ENCODE measurements around the gene BTBD19.
"Not testable (repeated sequence)": the region's sequence is repeated elsewhere in the genome, so short reads cannot be mapped to it uniquely, and the experiment has no call there.

BTBD19 gene

DNA sequence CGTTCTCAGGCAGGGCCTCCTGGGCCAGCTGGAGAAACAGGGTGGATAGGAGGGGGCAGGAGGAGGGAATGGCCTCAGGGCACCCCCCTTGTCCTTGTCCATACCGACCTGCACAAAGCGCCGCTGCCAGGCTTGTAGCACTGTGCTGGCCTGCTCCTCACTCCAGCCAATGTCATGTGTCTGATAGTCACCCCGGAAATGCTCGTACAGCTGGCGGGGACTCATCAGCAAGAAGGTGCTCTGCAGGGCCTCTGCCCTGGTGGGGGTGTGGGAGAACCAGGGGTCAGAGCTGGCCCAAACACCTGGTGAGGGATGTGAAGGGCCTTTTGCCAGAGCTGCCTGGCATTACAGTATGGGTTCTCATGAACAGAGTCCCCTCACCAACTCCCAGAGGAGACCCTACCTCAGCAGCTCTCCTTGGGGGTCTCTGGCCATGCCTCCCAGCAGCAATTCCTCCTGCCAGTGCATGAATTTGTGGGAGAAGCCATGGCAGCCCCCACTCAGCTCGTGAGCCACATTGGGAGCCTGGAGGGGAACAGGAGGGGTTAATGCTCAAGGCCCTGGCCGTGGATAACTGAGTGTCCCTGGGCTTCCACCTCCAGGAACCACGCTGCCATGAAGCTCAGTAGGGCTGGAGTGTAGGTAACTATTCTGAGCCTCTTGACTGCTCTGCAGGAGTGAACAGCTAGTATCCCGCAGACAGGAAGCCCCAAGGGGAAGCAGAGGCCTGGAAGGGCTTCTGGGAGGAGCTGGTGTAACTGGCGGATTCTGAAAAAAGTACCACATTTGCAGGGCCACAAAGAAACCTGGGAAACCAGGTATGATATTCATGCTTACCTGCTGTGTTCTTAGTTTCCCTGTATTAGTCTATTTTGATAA, 21.4 kb downstream of the BTBD19 start:
- DNase-seq: no peak

DNA sequence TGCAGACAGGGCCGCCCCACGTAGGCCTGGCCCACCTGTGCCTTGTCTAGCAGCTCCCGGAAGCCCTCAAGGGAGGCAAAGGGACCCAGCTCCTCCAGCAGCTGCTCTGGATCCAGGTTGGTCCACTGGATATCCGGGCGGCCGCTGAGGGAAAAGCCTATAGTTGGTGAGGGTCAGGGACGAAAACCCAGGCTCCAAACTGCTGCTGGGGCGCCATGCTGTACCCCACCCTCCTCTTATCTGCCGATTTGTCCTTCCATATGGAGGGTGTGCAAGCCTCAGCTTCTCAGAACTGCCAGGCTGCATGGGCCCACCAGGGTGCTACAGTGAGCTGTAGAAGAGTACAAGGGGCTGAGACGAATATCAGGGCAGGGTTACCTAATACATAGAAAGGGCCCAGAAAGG, 22.6 kb downstream of the BTBD19 start:
- no peak for DNase-seq

DNA sequence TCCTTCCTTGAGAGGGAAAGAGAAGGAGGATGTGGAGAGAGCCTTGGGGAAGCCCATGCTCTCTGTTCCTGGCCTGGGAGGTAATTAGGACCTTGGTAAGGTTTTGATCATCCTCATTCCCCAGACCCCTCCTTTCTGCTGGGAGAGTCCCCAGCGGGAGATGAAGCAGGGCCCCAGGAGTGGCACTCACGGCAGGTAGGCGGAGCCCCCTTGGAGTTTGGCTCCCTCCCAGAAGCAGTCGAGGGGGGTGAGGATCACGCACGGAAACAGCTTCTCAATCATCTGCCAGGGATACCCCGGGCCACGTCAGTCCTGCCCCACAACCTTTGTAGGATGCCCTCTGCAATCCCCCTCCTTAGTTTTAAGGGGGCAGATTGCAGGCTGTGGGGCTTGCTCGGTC, 23.2 kb downstream of the BTBD19 start:
- DNase-seq: no peak

DNA sequence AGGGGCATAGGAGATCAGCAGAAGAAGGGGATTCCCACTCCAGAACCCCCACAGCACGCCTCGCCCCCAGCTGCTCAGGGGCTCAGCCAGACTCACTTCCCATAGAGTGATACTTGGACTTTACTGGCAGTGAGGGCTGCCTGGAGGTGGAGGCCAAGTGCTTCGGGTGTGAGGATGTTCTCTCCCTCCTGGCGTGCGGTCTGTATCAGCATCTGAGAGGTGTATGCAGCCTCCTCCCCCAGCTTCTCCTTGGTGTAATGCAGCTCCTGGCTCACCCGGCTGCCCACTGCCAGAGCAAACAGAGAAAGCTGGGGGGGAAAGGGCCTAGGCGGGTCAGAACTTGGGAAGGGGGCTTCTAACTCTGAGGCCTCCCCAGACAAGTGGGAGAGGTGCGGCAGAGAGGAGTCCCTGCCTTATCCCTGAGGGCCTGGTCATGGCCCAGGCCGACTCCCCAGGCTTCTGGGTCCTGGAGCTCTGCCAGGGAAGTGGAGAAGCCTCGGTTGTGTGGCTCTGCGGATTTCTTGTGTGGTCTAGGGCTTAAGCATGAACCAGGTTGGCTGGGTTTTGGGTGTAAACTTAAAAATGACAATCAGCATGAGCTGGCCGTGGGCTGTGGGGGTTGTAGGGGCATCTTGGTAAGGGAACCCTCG, 23.9 kb downstream of the BTBD19 start:
- DNase-seq: no peak

DNA sequence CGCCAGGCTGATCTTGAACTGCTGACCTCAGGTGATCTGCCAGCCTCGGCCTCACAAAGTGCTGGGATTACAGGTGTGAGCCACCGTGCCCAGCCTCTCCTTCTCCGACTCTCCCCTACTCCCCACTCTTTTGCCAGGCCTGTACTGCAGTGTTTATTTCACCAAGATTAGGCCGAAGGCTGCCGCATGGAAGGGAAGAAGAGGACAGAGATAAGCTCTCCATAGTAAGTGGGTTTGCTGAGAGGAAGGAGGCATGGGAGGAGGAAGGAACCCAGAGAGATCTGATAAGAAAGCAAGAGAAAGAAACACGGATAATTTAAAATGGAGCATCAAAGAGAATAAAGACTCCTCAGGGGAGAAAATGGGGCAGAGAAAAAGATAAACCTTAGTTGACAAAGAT, 26.0 kb downstream of the BTBD19 start:
- DNase-seq: no peak

DNA sequence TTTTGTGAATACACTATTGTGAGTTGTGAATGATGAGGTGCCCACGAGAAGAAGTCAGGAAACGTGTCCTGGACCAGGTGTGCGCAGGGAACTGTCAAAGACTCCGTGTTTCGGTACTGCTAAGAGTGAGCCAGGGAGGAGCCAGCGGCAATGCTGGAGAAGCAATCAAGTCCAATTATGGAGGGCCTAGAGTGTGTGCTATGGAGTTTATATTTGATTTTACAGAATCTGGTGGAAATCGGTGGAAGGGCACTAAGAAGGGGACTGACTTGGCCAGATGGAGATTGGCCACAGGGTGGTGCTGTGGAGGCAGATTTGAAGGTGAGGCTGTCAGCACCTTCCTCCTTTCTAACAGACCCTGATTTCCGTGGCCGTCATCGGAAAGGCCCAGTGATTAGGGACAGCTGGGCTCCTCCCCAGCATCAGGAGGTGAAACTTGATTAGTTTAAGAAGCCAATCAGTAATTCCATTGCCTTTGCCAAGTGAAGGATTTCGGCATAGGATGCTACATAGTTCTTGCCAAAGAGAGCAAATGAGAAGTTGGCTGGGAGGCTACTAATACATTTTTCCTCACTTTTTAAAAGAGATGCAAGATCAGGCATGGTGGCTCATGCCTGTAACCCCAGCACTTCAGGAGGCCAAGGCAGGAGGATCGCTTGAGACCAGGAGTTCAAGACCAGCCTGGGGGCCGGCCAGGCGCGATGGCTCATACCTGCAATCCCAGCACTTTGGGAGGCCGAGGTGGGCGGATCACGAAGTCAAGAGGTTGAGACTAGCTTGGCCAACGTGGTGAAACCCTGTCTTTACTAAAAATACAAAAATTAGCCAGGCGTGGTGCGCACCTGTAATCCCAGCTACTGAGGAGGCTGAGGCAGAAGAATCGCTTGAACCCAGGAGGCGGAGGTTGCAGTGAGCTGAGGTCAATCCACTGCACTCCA, 27.7 kb downstream of the BTBD19 start:
- peak; percentile 84 for DNase-seq

DNA sequence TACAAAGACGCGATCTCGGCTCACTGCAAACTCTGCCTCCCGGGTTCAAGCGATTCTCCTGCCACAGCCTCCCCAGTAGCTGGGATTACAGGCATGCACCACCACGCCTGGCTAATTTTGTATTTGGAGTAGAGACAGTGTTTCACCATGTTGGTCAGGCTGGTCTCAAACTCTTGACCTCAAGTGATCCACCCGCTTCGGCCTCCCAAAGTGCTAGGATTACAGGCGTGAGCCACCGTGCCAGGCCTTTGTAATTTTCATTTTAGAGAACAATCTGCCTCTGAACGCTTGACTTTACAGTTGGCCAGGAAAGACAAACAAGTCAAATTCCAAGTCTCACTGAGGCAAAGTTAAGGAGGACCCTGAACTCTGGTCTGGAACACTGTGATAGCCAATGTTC, 30.0 kb downstream of the BTBD19 start:
- not testable (repeated sequence) for DNase-seq

DNA sequence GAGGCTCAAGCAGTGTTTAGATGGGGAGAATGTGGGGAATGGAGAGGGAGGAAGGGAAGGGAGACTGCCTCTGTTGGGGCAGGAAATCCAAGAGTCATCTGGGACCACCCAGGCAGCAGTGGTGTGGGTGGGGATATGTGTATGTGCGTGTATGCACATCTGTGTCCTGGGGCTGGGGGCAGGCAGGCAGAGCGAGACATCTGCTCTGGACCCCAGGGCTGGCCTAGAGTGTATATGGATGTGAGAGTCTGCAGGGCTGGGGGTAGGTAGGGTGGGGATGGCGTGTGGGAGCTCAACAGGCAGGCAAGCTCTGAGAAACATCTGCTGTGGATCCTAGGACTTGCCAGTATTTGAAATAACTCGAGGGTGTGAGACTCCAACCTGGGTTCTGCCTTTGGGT, 31.3 kb downstream of the BTBD19 start:
- peak; percentile 68 for DNase-seq

DNA sequence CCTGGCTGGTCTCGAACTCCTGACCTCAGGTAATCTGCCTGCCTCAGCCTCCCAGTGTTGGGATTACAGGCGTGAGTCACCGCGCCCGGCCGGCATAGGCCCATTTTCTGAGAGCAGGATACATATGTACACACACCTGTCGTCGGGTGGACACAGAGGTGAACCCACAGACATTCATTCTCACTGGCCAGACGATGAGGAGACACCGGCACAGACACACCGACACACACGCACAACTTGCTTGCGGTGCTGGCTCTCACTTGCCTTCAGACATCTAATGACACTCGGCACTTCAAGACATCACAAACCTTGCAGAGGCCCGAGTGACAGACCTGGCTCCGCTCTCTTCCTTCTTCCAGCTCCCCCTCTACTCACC, 34.2 kb downstream of the BTBD19 start:
- no peak for DNase-seq

DNA sequence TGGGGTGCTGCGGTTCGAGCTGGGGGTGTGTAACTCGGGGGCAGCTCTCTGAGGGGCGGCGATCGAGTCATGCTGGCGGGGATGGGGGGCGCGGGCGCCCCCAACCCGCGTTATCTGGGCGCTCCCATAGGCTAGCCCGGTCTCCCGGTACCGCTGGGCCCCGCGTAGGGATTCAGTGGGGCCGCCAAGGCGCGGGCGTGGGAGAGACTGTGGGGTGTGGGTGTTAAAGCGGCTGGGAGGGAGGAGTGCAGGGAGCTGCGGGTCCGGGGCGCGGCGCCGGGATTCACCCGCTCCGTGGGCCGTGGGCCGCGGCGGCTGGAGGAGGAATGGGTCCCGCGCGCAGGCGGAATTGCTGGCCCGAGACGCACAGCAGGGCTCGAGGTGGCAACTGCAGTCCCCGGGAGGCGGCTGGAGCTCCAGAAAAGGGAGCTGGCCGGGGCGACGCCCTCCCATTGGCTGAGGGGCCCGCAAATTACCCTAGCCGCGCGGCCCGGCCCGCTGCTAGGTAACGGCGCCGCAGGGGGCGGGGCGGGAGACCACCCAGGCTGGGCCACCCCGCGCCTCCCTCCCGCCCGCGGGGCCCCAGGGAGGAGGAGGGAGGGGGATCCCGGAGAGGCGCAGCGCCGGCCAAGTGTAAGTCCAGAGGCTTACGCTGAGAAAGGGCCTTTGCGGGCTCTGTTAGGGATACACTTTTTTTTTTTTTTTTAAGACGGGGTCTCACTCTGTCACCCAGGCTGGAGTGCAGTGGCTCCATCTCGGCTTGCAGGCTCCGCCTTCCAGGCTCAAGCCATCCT, 34.7 kb downstream of the BTBD19 start, which contains the start of gene PTCH2:
PTCH2 (minus strand) TSS at position 392 of the 794 bp plus-strand sequence; CDS start at position 71, 321 bp downstream.
- DNase-seq: peak; percentile 87

DNA sequence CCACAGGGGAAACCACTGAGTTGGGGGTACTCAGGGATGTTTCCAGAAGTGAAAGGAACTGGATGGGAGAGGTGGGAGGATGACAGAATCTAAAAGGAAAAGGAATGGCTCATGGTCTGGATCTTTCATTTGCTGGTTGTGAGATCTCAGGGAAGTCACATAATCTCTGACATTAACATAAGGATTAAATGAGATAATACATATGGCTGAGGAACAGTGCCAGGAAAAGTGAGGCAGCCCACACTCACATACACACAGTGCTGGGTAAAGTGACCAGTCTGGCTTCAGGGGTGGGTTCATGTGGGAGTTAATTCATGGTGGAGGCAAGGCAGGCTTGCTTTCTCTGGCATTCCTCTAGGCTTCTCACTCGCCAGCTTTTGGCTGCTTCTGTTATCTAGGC, 38.7 kb downstream of the BTBD19 start:
- no peak for DNase-seq

DNA sequence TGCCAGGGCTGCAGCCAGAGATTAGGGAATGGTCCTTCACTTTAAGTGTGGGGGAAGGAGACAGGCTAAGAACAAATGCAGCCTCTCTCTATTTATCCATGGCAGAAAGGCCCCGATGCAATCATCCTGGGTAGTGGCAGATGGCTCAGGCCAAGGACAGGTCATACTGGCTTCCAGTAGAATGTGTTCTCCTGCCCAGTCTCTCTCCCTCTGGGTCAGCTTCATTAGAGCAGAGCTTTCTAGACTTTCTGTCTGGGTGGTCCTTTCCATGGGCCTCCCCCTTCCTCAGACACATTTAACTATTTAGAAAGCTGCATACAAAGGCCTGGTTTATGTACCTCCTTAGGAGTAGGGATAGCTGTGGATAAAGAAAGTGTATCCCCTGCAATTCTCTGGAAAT, 39.5 kb downstream of the BTBD19 start:
- no peak for DNase-seq

DNA sequence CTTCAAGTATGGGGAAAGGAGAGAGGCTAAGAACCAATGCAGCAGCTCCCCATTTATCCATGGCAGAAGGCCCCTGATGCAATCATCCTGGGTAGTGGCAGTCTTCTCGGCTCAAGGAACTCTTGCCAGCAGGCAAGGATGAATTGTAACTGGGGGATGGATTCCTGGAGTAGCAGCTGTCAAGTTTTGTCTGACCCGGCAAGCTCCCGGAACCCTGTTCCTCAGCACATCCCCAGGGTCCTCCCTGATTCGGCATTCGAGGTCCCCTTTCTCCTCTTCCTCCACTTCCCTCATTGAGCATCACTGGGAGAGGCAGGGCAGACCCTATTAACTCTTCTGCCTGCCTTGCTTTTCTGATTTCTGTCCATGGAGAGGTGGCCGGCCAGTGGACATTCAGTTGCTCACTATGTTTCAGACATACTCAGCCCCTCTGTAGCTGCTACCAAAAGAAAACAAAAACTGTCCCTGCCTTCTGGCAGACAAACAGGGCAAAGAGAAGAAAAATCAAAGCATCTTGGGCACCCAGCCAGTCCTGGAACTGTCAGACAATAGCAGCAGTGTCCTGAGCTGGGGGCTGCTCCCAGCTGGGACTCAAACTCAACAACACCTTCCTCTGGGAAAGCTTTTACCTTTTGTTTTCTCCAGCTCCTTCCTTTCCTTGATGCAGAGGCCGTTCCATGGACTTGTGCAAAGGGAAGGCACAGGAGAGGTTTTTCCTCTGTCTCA, 40.3 kb downstream of the BTBD19 start:
- DNase-seq: no peak

DNA sequence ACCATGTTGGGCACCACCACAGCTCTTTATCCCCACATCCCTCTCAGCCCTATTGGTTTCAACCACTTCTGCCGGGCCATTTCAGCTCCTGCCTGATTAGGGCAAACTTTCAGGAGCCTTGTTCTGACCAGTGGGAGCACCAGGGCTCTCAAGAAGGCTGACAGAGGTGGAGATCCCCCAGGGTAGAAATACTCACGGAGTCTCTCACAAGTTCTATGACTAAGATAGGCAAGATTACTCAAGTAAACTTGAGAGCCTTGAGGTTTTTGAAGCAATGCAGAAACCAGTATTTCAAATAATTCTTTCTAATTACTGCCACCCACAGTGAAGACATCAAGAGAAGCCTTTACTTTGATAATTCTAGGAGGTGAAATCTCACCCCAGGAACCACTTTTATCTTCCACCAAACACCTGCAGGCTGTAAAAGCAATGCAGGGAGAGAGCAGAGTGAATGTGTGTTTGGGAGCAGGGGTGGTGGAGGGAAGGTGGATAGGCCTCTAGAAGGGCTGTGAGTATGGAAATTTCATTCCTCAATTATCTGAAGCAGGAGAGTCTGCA, 41.3 kb downstream of the BTBD19 start:
- no peak for DNase-seq

DNA sequence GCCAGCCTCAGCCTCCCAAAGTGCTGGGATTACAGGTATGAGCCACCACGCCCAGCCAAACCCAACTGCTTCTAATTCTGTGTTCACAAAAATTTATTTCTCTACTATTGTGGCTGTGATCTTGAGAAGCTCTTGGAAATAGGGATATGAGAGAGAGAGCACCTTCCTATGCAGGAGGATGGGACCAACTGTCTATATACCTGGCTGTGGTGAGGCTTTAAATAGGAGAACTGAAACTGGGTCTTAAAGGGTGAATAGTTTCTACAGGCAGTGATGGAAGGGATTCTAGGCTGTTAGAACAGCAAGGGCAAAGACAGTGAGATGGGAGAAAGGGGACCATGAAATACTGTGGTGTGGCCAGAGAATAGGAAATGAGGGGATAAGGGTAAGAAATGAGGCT, 43.0 kb downstream of the BTBD19 start:
- no peak for DNase-seq

DNA sequence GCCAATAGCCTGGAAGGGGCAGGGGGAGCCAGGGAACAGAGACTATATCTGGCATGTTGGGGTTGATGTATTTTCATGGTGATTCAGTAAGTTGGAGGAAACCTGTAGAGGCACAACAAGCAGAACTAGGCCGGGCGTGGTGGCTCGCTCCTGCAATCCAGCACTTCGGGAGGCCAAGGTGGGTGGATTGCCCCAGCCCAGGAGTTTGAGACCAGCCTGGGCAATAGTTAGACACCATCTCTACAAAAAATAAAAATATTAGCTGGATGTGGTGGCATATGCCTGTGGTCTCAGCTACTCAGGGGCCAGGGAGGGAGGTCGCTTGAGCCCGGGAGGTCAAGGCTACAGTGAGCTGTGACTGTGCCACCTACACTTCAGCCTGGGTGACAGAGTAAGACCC, 44.9 kb downstream of the BTBD19 start:
- DNase-seq: no peak

DNA sequence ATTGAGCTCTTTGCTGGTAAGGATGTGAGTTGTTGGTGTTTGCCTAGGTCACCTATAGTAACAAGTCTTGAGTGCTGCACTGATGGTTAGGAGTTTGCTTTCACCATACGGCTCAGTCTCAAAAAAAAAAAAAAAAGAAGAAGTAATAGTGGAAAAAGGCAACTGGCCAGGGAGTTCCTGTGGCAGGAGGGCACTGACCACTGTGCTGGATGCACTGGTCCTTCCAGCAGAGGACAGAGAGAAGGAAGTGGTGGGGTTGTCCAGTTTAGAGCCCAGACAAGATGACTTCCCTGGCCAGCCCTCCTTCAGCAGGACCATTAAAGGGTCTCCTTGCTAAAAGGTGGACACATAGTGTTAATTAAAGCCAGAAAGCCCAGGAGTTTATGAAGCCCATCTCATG, 46.6 kb downstream of the BTBD19 start:
- DNase-seq: no peak

DNA sequence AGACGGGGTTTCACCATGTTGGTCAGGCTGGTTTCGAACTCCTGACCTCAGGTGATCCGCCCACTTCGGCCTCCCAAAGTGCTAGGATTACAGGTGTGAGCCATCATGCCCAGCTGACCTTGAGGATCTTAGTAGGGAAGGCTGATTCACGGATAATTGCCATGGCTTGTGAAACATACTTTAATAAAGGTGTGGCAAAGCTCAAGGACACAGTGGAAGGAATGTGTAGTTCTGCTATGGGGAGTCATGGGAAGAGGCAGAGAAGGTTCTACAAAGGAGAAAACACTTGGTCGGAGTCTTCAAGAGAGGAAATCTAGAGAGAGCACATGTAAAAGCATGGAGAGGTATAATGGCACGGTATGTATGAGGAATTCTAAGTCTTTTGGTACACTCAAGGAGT, 47.4 kb downstream of the BTBD19 start:
- no peak for DNase-seq

DNA sequence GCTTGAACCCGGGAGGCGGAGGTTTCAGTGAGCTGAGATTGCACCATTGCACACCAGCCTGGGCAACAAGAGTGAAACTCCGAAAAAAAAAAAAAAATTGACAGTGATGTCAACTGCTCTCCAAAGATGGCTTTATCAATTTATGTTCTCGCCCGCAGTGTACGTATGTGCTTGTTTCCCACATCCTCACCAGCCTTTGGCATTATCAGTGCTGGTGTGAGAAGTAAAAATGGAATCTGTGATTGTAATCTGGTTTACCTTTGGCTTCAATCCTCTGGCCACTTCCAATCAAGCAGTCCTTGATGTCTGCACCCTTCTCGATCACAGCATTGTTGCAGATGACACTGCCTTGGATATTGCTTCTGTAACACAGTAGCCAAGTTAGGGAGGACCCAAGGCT, 49.1 kb downstream of the BTBD19 start:
- DNase-seq: no peak

DNA sequence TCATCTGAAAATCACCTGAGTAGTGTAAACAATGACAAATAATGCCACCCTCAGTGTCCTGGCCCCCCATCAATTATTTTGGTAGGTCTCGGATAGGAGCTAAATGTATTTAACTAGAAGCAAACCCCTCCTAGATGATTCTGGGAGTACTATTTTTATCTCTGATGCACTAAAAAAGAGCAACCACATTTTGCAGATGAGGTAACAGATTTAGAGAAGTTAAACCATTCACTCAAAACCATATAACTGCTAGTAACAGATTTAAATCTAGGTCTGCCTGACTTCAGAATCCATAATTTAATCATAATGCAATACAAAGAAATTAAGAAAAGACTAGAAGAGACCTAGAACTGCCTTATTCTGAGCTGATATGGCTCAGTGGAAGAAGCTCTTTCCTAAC, 52.0 kb downstream of the BTBD19 start:
- DNase-seq: no peak

DNA sequence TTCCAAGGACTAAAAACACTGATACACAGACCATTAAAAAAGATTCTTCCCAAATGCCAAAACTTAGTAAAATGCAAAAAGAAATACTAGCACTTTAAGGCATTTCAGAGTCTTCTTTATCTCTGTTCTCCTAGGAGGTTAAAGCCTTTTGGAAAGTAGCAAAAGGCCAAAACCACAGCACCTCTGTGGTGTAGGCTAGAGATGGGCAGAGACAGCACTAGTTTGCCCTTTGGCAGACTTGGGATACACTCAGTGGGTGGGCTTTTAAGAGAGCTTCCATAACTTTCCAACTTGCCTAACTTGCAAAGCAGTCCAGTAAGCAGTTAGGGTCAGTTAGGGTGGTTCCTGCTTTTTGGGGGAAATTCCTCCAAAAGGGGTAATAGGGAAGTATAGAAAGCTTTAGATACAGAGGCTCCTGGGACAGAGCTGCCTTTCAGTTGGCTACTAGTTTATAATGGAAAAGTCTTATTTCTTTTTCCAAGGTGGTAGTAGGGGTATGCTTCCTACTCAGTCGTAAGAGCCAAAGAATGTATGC, 52.6 kb downstream of the BTBD19 start:
- DNase-seq: no peak

All from left hindlimb (tissue), 1 donor.